ENCODE data around the gene FKTN. TPM values are rescaled to one million over a fixed set of nuclear protein-coding genes. Genes with fewer than 3 reads are reported as not detected.

The FKTN gene
- total RNA-seq, 2 donors from 2014 or later = 6.6 to 8.3 TPM

DNA sequence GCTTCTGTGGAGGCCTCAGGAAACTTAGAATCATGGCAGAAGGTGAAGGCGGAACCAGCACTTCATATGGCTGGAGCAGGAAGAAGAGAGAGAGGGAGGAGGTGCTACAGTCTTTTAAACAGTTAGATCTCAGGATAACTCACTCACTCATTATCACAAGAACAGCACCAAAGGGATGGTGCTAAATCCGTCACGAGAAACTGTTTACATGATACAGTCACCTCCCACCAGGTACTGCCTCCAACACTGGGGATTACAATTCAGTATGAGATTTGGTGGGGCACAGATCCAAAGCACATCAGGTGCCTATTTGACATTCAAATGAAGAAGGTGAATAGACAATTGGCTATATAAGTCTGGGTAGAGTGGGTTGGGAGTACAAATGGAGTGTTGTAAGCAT is 35.2 kb downstream of the FKTN start:
- TF ChIP-seq, protein P1, sequence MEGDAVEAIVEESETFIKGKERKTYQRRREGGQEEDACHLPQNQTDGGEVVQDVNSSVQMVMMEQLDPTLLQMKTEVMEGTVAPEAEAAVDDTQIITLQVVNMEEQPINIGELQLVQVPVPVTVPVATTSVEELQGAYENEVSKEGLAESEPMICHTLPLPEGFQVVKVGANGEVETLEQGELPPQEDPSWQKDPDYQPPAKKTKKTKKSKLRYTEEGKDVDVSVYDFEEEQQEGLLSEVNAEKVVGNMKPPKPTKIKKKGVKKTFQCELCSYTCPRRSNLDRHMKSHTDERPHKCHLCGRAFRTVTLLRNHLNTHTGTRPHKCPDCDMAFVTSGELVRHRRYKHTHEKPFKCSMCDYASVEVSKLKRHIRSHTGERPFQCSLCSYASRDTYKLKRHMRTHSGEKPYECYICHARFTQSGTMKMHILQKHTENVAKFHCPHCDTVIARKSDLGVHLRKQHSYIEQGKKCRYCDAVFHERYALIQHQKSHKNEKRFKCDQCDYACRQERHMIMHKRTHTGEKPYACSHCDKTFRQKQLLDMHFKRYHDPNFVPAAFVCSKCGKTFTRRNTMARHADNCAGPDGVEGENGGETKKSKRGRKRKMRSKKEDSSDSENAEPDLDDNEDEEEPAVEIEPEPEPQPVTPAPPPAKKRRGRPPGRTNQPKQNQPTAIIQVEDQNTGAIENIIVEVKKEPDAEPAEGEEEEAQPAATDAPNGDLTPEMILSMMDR (IDR thresholded peaks at IDR 0.05) = no peak
- no peak for TF ChIP-seq POLR2A (IDR thresholded peaks at IDR 0.05)
- 96 to 98% methylated on average over 3 of the region's 3 CpGs for WGBS, 2 donors
- DNase-seq = no peak
- no peak overlapping the region for H3K4me3 ChIP-seq
- H3K36me3 ChIP-seq (replicated peaks in 1 of 2; ENCODE audit: insufficient read depth in 1 of 2, low read depth in 2 of 2) = peaks cover 0 to 3% of the 10 kb centered on the region in 2 donors
- ATAC-seq = no peak
- no peaks in the 10 kb centered on the region for H3K4me1 ChIP-seq
- H3K9me3 ChIP-seq = peaks cover 0 to 9% (median 0%) of the 10 kb centered on the region in 3 donors
- H3K27ac ChIP-seq = no peak overlapping the region
- intact Hi-C loops (cut with DNase I) = no loop called here
- H3K27me3 ChIP-seq = no peaks in the 10 kb centered on the region

DNA sequence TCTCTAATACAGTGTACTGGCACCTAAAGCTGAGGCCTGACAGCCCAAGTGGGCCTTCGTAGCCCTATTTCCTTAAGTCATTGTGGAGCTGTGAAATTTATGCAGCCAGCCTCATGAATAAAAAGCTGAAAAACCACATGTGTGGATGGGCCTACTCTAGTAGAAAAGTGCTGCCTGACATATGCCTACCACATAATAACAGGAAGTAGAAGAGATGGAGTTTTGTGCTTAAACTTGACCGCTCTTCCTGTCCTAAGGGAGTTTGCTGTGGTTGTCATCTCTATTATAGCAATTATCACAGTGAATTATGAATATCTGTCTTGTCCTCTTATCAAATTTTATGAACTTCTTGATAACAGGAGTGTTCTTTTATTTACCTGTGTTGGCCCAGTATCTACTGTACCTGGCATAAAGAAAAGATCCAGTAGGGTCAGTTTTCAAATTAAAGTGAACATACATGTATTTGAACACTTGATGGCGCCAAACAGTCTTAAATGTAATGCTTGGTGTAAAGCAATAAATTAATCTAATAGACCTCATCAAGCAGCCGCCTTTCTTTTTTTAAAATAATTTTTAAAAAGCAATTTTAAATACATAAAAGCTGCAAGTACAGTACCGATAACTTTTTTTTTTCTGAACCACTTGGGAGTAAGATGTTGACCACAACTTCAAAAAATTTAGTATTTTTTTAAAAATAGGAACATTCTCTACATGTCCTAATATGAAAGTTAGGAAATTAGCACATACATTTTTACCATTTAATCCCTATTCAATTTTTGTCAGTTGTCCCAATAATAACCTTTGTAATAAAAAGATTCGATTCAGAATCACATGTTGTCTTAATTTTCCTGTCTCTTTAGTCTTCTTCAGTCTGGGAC is 51.0 kb downstream of the FKTN start:
- Histone ChIP-seq H3K36me3 (replicated peaks in 1 of 2; ENCODE audit: insufficient read depth in 1 of 2, low read depth in 2 of 2) (peaks cover 0 to under 1% of the 10 kb centered on the region in 2 donors), H3K4me1 (no peaks in the 10 kb centered on the region), H3K27me3 (no peaks in the 10 kb centered on the region), H3K4me3 (no peak overlapping the region), H3K9me3 (no peaks in the 10 kb centered on the region), H3K27ac (no peak overlapping the region)
- peak; percentile 64 for ATAC-seq
- 50 to 51% methylated on average over 6 of the region's 6 CpGs for WGBS, 2 donors
- peak in 1 of 4 donors; percentile 12 for DNase-seq
- no peak for TF ChIP-seq POLR2A (IDR thresholded peaks at IDR 0.05)
- TF ChIP-seq, protein P1 (IDR thresholded peaks at IDR 0.05) = peak; percentile 20 to 67 (median 57)
- intact Hi-C loops (cut with DNase I) = no loop called here

DNA sequence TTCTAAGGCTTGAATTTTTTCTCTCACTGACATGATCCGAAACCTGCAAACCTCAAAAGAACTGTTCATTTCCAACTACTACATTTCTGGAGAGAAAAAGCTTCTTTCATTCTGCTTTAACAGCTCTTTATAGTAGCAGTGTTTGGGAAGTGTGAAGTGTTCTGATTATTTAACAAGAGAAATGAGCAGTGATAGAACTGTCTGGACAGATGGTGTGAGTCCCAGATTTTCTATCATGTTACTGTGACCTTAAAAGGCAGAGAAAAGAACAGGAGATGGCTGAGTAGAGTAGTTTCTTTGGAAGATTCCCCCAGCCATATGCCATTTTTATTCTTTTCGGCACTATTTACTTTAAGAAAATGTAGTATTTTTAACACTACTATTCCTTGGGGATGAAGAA is 63.1 kb downstream of the FKTN start:
- 87 to 92% methylated on average over 2 of the region's 2 CpGs for WGBS, 2 donors
- intact Hi-C loops (cut with DNase I) = no loop called here

DNA sequence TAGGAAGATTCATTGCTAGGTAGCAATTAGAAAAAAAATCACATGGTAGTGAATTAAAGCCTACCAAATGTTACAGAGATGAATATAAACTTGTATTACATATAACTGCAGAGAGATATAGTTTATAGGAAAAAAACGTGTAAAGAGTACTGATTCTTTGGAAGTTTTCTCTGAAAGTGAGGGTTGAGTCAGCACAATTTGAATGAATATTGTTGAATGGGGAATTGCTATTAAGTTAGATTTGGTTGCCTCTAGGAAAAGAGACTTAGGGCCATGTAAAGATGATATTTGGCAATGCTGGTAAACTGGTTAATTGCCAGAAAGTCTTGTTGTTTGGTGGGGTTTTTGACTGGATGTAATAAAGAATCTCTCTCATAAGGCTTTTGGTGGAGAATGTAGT is 67.2 kb downstream of the FKTN start:
- no peaks in the 10 kb centered on the region for H3K36me3 ChIP-seq (replicated peaks in 1 of 2; ENCODE audit: insufficient read depth in 1 of 2, low read depth in 2 of 2)
- H3K27ac ChIP-seq = no peak overlapping the region
- H3K27me3 ChIP-seq = no peaks in the 10 kb centered on the region
- TF ChIP-seq, protein P1 (IDR thresholded peaks at IDR 0.05) = no peak
- TF ChIP-seq POLR2A (IDR thresholded peaks at IDR 0.05) = no peak
- H3K9me3 ChIP-seq = no peaks in the 10 kb centered on the region
- H3K4me3 ChIP-seq = no peak overlapping the region
- intact Hi-C loops (cut with DNase I) = no loop called here
- DNase-seq = no peak
- WGBS, 2 donors = 45 to 59% methylated on average over 1 of the region's 1 CpG
- no peaks in the 10 kb centered on the region for H3K4me1 ChIP-seq
- ATAC-seq = no peak

More for the DNA sequence above, 63.1 kb downstream of the FKTN start:
- H3K4me3 ChIP-seq = no peak overlapping the region
- no peaks in the 10 kb centered on the region for H3K27me3 ChIP-seq
- ATAC-seq (no peak), DNase-seq (no peak)
- H3K36me3 ChIP-seq (replicated peaks in 1 of 2; ENCODE audit: insufficient read depth in 1 of 2, low read depth in 2 of 2) = no peaks in the 10 kb centered on the region
- no peaks in the 10 kb centered on the region for H3K4me1 ChIP-seq
- H3K27ac ChIP-seq = no peak overlapping the region
- TF ChIP-seq, protein P1 (IDR thresholded peaks at IDR 0.05) = no peak
- TF ChIP-seq POLR2A (IDR thresholded peaks at IDR 0.05) = no peak
- no peaks in the 10 kb centered on the region for H3K9me3 ChIP-seq

All from body of pancreas (tissue), 4 donors.